MM.1S (cell line): ENCODE measurements around the gene SERPINA12.

ENCODE experiments used
- DNase-seq: peaks from one replicate; pipeline ENCODE4 v3.0.0-alpha.2; 2015
- H2AFZ ChIP-seq: fragments of 300-600 bp; sonication (generic); 2 replicates; pipeline ENCODE4 v1.6.0; 2016; ENCODE audit warnings: antibody characterized with exemption, low read length
- H3F3A ChIP-seq: fragments of 300-600 bp; sonication (generic); 2 replicates; pipeline ENCODE4 v1.6.1; 2016; ENCODE audit warnings: mild to moderate bottlenecking, antibody characterized with exemption, low read length, moderate library complexity, mixed read lengths; ENCODE audit not compliant: insufficient read depth
- H3K27ac ChIP-seq: fragments of 300-600 bp; sonication (generic); 2 replicates; pipeline ENCODE4 v1.5.1; 2016; ENCODE audit warnings: mild to moderate bottlenecking, low read length
- H3K27me3 ChIP-seq: fragments of 300-600 bp; sonication (generic); replicated peaks from 2 replicates; pipeline ENCODE4 v1.6.0; 2016; ENCODE audit warnings: low read length; ENCODE audit not compliant: insufficient read depth
- H3K36me3 ChIP-seq: fragments of 300-600 bp; sonication (generic); replicated peaks from 2 replicates; pipeline ENCODE4 v1.6.1; 2016; ENCODE audit warnings: mild to moderate bottlenecking, low read length, mixed read lengths; ENCODE audit not compliant: insufficient read depth
- H3K4me1 ChIP-seq: fragments of 300-600 bp; sonication (generic); 2 replicates; pipeline ENCODE4 v1.6.1; 2016; ENCODE audit warnings: low read length, mixed read lengths
- H3K4me2 ChIP-seq: fragments of 300-600 bp; sonication (generic); 2 replicates; pipeline ENCODE4 v1.6.0; 2016; ENCODE audit warnings: low read depth, low read length
- H3K4me3 ChIP-seq: fragments of 300-600 bp; sonication (generic); 2 replicates; pipeline ENCODE4 v1.5.1; 2016; ENCODE audit warnings: low read length, mixed read lengths
- H3K79me2 ChIP-seq: fragments of 300-600 bp; sonication (generic); 2 replicates; pipeline ENCODE4 v1.6.1; 2016; ENCODE audit warnings: mixed run types, low read length, mixed read lengths
- H3K9ac ChIP-seq: fragments of 300-600 bp; sonication (generic); 2 replicates; pipeline ENCODE4 v1.6.1; 2016; ENCODE audit warnings: low read length, mixed read lengths
- H3K9me2 ChIP-seq: fragments of 300-600 bp; sonication (generic); replicated peaks from 2 replicates; pipeline ENCODE4 v1.6.1; 2016; ENCODE audit warnings: mild to moderate bottlenecking, low read length, mixed read lengths; ENCODE audit not compliant: insufficient read depth
- H3K9me3 ChIP-seq: fragments of 300-600 bp; sonication (generic); replicated peaks from 2 replicates; pipeline ENCODE4 v1.6.1; 2016; ENCODE audit warnings: mild to moderate bottlenecking, low read length, mixed read lengths; ENCODE audit not compliant: insufficient read depth
- H4K20me1 ChIP-seq: fragments of 300-600 bp; sonication (generic); 2 replicates; pipeline ENCODE4 v1.6.1; 2016; ENCODE audit warnings: mild to moderate bottlenecking, low read length, moderate library complexity, mixed read lengths; ENCODE audit not compliant: insufficient read depth
- EZH2 ChIP-seq: fragments of 300-600 bp; sonication (generic); optimal IDR thresholded peaks from 2 replicates; pipeline ENCODE3; 2017; ENCODE audit warnings: low read depth, mild to moderate bottlenecking, antibody characterized with exemption, low read length, mixed read lengths
- EZH2phosphoT487 ChIP-seq: fragments of 300-600 bp; sonication (generic); IDR thresholded peaks from 2 replicates; pipeline ENCODE4 v1.6.1; 2018; ENCODE audit warnings: antibody characterized with exemption, low read length
- TF ChIP-seq, protein P1 (sequence below): fragments of 300-600 bp; sonication (generic); IDR thresholded peaks from 2 replicates; pipeline ENCODE4 v1.5.1; 2016; ENCODE audit warnings: antibody characterized with exemption, low read length, mixed read lengths

The SERPINA12 gene

DNA sequence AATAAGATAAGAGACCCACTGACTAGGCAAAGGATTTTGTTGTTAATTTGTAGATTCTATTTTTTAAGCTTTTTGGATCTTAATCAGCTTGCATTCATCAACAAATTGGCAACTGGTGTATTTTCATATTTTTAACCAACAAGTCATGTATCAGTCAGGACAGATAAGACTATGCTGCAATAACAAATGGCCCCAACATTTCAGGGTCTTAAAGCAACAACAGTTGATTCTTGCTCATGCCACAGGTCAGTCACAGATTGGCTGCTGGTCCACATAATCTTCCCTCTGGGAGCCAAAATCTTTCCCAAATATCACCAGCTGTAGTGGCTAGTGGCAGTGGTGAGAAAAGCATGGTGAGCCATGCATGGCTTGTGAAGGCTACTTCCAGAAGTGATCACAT is 21.9 kb upstream of the SERPINA12 start:
- Histone ChIP-seq H4K20me1 (no peaks in the 10 kb centered on the region), H3K36me3 (no peaks in the 10 kb centered on the region), H3K79me2 (no peaks in the 10 kb centered on the region), H3K9ac (no peak overlapping the region), H3K4me2 (no peak overlapping the region), H3K9me2 (no peaks in the 10 kb centered on the region), H3K27me3 (no peaks in the 10 kb centered on the region), H3K4me1 (no peaks in the 10 kb centered on the region), H3F3A (no peaks in the 10 kb centered on the region), H3K4me3 (no peak overlapping the region), H2AFZ (no peak overlapping the region), H3K27ac (no peak overlapping the region), H3K9me3 (no peaks in the 10 kb centered on the region)
- no peak for DNase-seq
- no peak for TF ChIP-seq EZH2phosphoT487
- no peak for TF ChIP-seq EZH2
- TF ChIP-seq, protein P1, sequence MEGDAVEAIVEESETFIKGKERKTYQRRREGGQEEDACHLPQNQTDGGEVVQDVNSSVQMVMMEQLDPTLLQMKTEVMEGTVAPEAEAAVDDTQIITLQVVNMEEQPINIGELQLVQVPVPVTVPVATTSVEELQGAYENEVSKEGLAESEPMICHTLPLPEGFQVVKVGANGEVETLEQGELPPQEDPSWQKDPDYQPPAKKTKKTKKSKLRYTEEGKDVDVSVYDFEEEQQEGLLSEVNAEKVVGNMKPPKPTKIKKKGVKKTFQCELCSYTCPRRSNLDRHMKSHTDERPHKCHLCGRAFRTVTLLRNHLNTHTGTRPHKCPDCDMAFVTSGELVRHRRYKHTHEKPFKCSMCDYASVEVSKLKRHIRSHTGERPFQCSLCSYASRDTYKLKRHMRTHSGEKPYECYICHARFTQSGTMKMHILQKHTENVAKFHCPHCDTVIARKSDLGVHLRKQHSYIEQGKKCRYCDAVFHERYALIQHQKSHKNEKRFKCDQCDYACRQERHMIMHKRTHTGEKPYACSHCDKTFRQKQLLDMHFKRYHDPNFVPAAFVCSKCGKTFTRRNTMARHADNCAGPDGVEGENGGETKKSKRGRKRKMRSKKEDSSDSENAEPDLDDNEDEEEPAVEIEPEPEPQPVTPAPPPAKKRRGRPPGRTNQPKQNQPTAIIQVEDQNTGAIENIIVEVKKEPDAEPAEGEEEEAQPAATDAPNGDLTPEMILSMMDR: no peak

DNA sequence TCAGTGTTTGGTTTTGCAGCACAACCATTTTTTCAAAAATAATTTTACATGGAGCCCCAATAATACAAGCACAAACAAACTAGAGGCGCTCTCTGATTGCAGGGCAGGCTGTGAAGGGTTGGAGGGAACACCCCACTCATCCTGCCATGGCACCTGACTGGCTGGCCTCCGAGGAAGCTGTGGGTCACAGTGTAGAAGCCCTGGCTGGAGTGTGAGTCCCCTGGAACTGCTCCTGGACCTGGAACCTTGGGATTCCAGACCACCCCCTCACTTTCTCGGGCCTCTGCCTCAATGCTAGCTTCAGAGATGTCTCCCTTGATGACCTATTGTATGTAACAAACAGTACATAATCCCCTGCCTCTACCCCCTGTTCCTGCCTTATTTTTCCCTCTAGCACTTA is 14.8 kb upstream of the SERPINA12 start:
- Histone ChIP-seq H3K4me2 (no peak overlapping the region), H3F3A (no peaks in the 10 kb centered on the region), H3K36me3 (no peaks in the 10 kb centered on the region), H3K27me3 (no peaks in the 10 kb centered on the region), H2AFZ (no peak overlapping the region), H3K9me2 (no peaks in the 10 kb centered on the region), H3K4me3 (no peak overlapping the region), H3K9ac (no peak overlapping the region), H3K9me3 (no peaks in the 10 kb centered on the region), H3K27ac (no peak overlapping the region), H4K20me1 (no peaks in the 10 kb centered on the region), H3K4me1 (no peaks in the 10 kb centered on the region), H3K79me2 (no peaks in the 10 kb centered on the region)
- no peak for DNase-seq
- TF ChIP-seq, protein P1: no peak
- TF ChIP-seq EZH2phosphoT487 (no peak), EZH2 (no peak)

DNA sequence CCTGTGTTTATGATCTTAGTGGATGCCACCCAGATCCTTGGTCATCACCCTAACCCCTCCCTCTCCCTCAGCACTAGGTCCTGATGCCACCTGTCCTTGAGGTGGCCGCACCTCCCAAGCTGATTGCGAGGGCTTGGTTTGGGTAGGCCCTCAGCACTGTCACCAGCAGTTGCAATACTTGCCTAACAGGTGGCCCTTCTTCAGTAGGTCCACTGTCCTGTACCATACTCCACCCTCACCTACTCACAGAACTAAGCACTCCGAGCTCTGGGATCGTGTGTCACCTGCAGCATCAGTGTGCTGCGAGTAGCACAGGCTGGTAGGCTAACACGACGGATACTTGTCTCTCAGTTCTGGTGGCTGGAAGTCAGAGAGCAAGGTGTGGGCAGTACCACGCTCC is 14.0 kb upstream of the SERPINA12 start:
- no peaks in the 10 kb centered on the region for H3K27me3 ChIP-seq
- no peak overlapping the region for H3K4me2 ChIP-seq
- H4K20me1 ChIP-seq: no peaks in the 10 kb centered on the region
- TF ChIP-seq EZH2 (no peak), EZH2phosphoT487 (no peak)
- TF ChIP-seq, protein P1: no peak
- H2AFZ ChIP-seq: no peak overlapping the region
- no peaks in the 10 kb centered on the region for H3K9me3 ChIP-seq
- H3F3A ChIP-seq: no peaks in the 10 kb centered on the region
- H3K27ac ChIP-seq: no peak overlapping the region
- no peaks in the 10 kb centered on the region for H3K4me1 ChIP-seq
- no peak overlapping the region for H3K9ac ChIP-seq
- H3K79me2 ChIP-seq: no peaks in the 10 kb centered on the region
- H3K9me2 ChIP-seq: no peaks in the 10 kb centered on the region
- H3K36me3 ChIP-seq: no peaks in the 10 kb centered on the region
- no peak overlapping the region for H3K4me3 ChIP-seq
- no peak for DNase-seq
